ENCODE results near the gene RTN4. TPM values are rescaled to one million over a fixed set of nuclear protein-coding genes. Genes with fewer than 3 reads are reported as not detected.

Gene RTN4
- total RNA-seq, 1 donor, result 355 TPM

DNA sequence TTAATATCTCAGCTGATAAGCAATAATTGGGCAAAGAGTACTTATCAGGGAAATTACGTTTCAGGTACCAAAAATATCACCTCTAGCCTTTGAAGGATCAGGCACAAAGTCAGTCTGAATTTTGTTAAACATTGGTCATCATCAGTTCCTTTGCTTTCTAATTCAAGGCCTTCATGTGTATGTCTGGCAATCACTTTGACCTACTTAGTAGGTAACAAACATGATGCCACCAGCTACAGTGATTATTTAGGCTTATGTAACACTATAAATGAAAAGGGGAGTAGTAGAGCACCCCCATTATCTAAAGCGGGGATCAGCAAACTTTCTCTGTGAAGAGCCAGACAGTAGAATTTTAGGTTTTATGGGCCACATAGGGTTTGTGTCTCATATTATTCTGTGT is 75.1 kb downstream of the RTN4 start:
- Histone ChIP-seq H3K27ac (ENCODE audit: low read depth, low read length) (peak overlapping the region; percentile 33), H3K4me2 (ENCODE audit: insufficient read depth, low read length) (no peak overlapping the region), H4K20me1 (ENCODE audit: insufficient read depth, low read length) (peaks cover 74% of the 10 kb centered on the region), H3K4me1 (ENCODE audit: insufficient read depth, low read length) (peaks cover 26% of the 10 kb centered on the region), H3K27me3 (ENCODE audit: insufficient read depth, low read length) (no peaks in the 10 kb centered on the region), H3K36me3 (ENCODE audit: insufficient read depth, low read length) (peaks cover 47% of the 10 kb centered on the region), H3K4me3 (ENCODE audit: insufficient read depth, low read length) (no peak overlapping the region), H3K9me3 (ENCODE audit: low read depth, low read length) (no peaks in the 10 kb centered on the region), H3K79me2 (ENCODE audit: insufficient read depth, low read length) (peaks cover 99% of the 10 kb centered on the region), H2AFZ (ENCODE audit: low read length) (no peak overlapping the region)
- no peak for DNase-seq (ENCODE audit: insufficient read length, low spot score, missing footprints)
- TF ChIP-seq, protein P1, sequence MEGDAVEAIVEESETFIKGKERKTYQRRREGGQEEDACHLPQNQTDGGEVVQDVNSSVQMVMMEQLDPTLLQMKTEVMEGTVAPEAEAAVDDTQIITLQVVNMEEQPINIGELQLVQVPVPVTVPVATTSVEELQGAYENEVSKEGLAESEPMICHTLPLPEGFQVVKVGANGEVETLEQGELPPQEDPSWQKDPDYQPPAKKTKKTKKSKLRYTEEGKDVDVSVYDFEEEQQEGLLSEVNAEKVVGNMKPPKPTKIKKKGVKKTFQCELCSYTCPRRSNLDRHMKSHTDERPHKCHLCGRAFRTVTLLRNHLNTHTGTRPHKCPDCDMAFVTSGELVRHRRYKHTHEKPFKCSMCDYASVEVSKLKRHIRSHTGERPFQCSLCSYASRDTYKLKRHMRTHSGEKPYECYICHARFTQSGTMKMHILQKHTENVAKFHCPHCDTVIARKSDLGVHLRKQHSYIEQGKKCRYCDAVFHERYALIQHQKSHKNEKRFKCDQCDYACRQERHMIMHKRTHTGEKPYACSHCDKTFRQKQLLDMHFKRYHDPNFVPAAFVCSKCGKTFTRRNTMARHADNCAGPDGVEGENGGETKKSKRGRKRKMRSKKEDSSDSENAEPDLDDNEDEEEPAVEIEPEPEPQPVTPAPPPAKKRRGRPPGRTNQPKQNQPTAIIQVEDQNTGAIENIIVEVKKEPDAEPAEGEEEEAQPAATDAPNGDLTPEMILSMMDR (IDR thresholded peaks at IDR 0.05; ENCODE audit: extremely low read depth, low read depth, low read length), result no peak

DNA sequence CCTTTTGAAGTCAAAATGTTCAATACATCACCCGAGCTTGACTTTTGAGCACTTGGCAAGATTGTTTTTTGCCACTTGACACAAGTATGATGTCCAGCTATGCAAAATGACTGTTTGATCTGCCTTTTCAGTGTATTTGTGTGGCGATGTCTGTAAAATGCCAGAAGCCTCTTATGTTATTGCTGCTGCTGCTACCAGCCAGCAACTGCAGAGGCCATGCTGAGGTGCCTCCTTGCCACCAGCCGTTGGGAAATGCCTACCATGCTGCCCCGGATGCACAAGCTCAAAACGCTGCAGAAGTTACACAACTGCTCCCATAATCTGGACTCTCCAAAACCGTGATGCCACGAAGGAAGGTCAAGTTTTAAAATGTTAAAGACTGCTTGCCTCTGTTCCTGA is 80.3 kb downstream of the RTN4 start:
- Histone ChIP-seq H4K20me1 (ENCODE audit: insufficient read depth, low read length) (peaks cover 47% of the 10 kb centered on the region), H3K36me3 (ENCODE audit: insufficient read depth, low read length) (peaks cover 54% of the 10 kb centered on the region), H3K27me3 (ENCODE audit: insufficient read depth, low read length) (no peaks in the 10 kb centered on the region), H3K27ac (ENCODE audit: low read depth, low read length) (no peak overlapping the region), H3K79me2 (ENCODE audit: insufficient read depth, low read length) (peaks cover 71% of the 10 kb centered on the region), H3K9me3 (ENCODE audit: low read depth, low read length) (no peaks in the 10 kb centered on the region), H2AFZ (ENCODE audit: low read length) (no peak overlapping the region), H3K4me2 (ENCODE audit: insufficient read depth, low read length) (no peak overlapping the region), H3K4me3 (ENCODE audit: insufficient read depth, low read length) (no peak overlapping the region), H3K4me1 (ENCODE audit: insufficient read depth, low read length) (peaks cover 4% of the 10 kb centered on the region)
- no peak for DNase-seq (ENCODE audit: insufficient read length, low spot score, missing footprints)
- TF ChIP-seq, protein P1 (IDR thresholded peaks at IDR 0.05; ENCODE audit: extremely low read depth, low read depth, low read length), result no peak

GRCh38 chr2:54969295-54969939 is 80.8 kb downstream of the RTN4 start:
- no peaks in the 10 kb centered on the region for H3K9me3 ChIP-seq (ENCODE audit: low read depth, low read length)
- no peak for DNase-seq (ENCODE audit: insufficient read length, low spot score, missing footprints)
- H3K4me2 ChIP-seq (ENCODE audit: insufficient read depth, low read length), result no peak overlapping the region
- H3K4me3 ChIP-seq (ENCODE audit: insufficient read depth, low read length), result no peak overlapping the region
- H3K4me1 ChIP-seq (ENCODE audit: insufficient read depth, low read length), result peaks cover 9% of the 10 kb centered on the region
- no peak overlapping the region for H3K27ac ChIP-seq (ENCODE audit: low read depth, low read length)
- H2AFZ ChIP-seq (ENCODE audit: low read length), result no peak overlapping the region
- H3K79me2 ChIP-seq (ENCODE audit: insufficient read depth, low read length), result peaks cover 66% of the 10 kb centered on the region
- peaks cover 41% of the 10 kb centered on the region for H4K20me1 ChIP-seq (ENCODE audit: insufficient read depth, low read length)
- TF ChIP-seq, protein P1 (IDR thresholded peaks at IDR 0.05; ENCODE audit: extremely low read depth, low read depth, low read length), result no peak
- no peaks in the 10 kb centered on the region for H3K27me3 ChIP-seq (ENCODE audit: insufficient read depth, low read length)
- peaks cover 54% of the 10 kb centered on the region for H3K36me3 ChIP-seq (ENCODE audit: insufficient read depth, low read length)

DNA sequence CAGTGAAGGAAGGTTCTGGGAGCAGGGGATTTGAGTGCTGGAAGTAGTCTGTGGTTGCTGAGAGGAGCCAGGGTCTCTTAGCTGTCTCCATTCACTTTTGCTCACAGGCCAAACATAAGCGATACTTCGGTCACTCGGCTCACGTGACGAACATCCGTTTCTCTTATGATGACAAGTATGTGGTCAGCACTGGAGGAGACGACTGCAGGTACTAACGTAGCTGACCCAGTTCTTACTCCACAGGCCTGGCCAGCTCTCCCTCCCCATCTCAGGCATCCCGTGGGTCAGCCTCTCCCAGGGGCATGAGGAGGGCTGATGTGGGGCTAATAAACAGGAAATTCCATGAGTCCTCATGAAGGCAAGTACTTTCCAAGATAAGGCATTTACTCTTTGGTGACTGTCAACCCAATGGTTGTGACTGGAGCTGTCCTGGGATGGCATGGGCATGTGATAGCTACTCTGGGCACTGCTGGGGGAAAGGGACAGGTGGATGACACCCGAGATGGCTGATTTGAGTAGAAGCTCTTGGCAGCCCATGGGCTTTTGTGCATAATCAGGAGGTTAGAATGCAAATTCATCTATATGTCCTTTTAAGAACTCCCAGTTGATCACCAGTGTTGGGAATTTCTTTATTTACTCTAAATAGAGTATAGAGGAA is 81.6 kb downstream of the RTN4 start:
- H3K36me3 ChIP-seq (ENCODE audit: insufficient read depth, low read length), result peaks cover 49% of the 10 kb centered on the region
- peaks cover 59% of the 10 kb centered on the region for H3K79me2 ChIP-seq (ENCODE audit: insufficient read depth, low read length)
- peaks cover 38% of the 10 kb centered on the region for H4K20me1 ChIP-seq (ENCODE audit: insufficient read depth, low read length)
- no peak for DNase-seq (ENCODE audit: insufficient read length, low spot score, missing footprints)
- H2AFZ ChIP-seq (ENCODE audit: low read length), result no peak overlapping the region
- H3K27me3 ChIP-seq (ENCODE audit: insufficient read depth, low read length), result no peaks in the 10 kb centered on the region
- no peak overlapping the region for H3K4me2 ChIP-seq (ENCODE audit: insufficient read depth, low read length)
- TF ChIP-seq, protein P1 (IDR thresholded peaks at IDR 0.05; ENCODE audit: extremely low read depth, low read depth, low read length), result no peak
- no peak overlapping the region for H3K27ac ChIP-seq (ENCODE audit: low read depth, low read length)
- H3K4me1 ChIP-seq (ENCODE audit: insufficient read depth, low read length), result peaks cover 10% of the 10 kb centered on the region
- H3K4me3 ChIP-seq (ENCODE audit: insufficient read depth, low read length), result no peak overlapping the region
- no peaks in the 10 kb centered on the region for H3K9me3 ChIP-seq (ENCODE audit: low read depth, low read length)

Measured in osteoblast (primary cell).